GM12878 (cell line): ENCODE measurements around the gene FADS1. TPM values are rescaled to one million over a fixed set of nuclear protein-coding genes. Genes with fewer than 3 reads are reported as not detected.

Source experiments
- ATAC-seq: fragments of 200-7000 bp; cut with Tn5 transposase; 3 replicates; pipeline ENCODE4 v1.9.1; 2020; ENCODE audit warnings: mild to moderate bottlenecking, moderate library complexity
- BruUV-seq: library from RNA; stranded (reverse); fragments of 400-500 nt; replicated peaks from 2 replicates; lab custom pipeline; 2021; lab: Mats Ljungman, UMichigan
- CTCF ChIA-PET: fragments of 300-600 bp; sonication (Branson Sonifier 250); formaldehyde crosslinking; extraction: SDS; loops from one replicate; lab custom pipeline; 2021; ENCODE audit warnings: inconsistent platforms; lab: Yijun Ruan, JAX
- POLR2A ChIA-PET: fragments of 350-600 bp; formaldehyde crosslinking; extraction: SDS; loops from one replicate; lab custom pipeline; 2021; ENCODE audit warnings: inconsistent platforms; lab: Charles Lee
- RAD21 ChIA-PET: fragments of 300-600 bp; sonication (Branson Sonifier 250); formaldehyde crosslinking; loops from one replicate; lab custom pipeline; 2023; ENCODE audit warnings: antibody characterized with exemption; ENCODE audit not compliant: unreplicated experiment; lab: Charles Lee
- SMC1A ChIA-PET: fragments of 300-600 bp; sonication (Branson Sonifier 250); formaldehyde crosslinking; loops from one replicate; lab custom pipeline; 2023; ENCODE audit not compliant: unreplicated experiment, uncharacterized antibody; lab: Charles Lee
- DNase-seq: peaks from one replicate; pipeline ENCODE4 v3.0.0-alpha.2; 2011; ENCODE audit warnings: low read depth, low spot score
- FAIRE-seq: peaks from 3 replicates; lab custom pipeline; 2011; peaks lifted over from hg19 to GRCh38; lab: Jason Lieb, UNC
- H2AFZ ChIP-seq: 2 replicates; pipeline ENCODE4 v1.6.0; 2011; ENCODE audit warnings: low read depth, low read length, control low read depth; ENCODE audit not compliant: control insufficient read depth
- H3K27ac ChIP-seq: 2 replicates; pipeline ENCODE4 v1.5.1; 2011; ENCODE audit warnings: control low read depth; ENCODE audit not compliant: control insufficient read depth, insufficient read depth
- H3K27me3 ChIP-seq, 2 experiments: replicated peaks in 1 of 2; 2 replicates each; pipeline versions ENCODE4 v1.6.0 to v1.6.1; 2011; ENCODE audit warnings: low read length in 1 of 2; ENCODE audit not compliant: control insufficient read depth in 2 of 2, insufficient read depth in 2 of 2
- H3K36me3 ChIP-seq, 2 experiments: 2 replicates each; pipeline ENCODE4 v1.5.1; 2011; ENCODE audit warnings: low read length in 1 of 2; ENCODE audit not compliant: control insufficient read depth in 2 of 2, insufficient read depth in 2 of 2
- H3K4me1 ChIP-seq: 2 replicates; pipeline ENCODE4 v1.6.1; 2011; ENCODE audit warnings: mild to moderate bottlenecking, low read length, moderate library complexity, mixed read lengths; ENCODE audit not compliant: control insufficient read depth, insufficient read depth
- H3K4me2 ChIP-seq: 2 replicates; pipeline ENCODE4 v1.6.0; 2011; ENCODE audit warnings: control low read depth; ENCODE audit not compliant: control insufficient read depth, insufficient read depth
- H3K4me3 ChIP-seq: fragments of 200-600 bp; sonication (generic); 2 replicates; pipeline ENCODE4 v1.5.1; 2016
- H3K79me2 ChIP-seq: 2 replicates; pipeline ENCODE4 v1.6.0; 2011; ENCODE audit warnings: low read length; ENCODE audit not compliant: control insufficient read depth, insufficient read depth
- H3K9ac ChIP-seq: 2 replicates; pipeline ENCODE4 v1.8.0; 2011; ENCODE audit warnings: low read length, control low read depth, mixed read lengths; ENCODE audit not compliant: control insufficient read depth, insufficient read depth
- H3K9me3 ChIP-seq: replicated peaks from 3 replicates; pipeline ENCODE4 v1.5.1; 2011; ENCODE audit warnings: mild to moderate bottlenecking, low read length; ENCODE audit not compliant: control insufficient read depth, insufficient read depth
- H4K20me1 ChIP-seq: 2 replicates; pipeline ENCODE4 v1.6.0; 2011; ENCODE audit not compliant: control insufficient read depth, insufficient read depth
- CBFB ChIP-seq: IDR thresholded peaks from 2 replicates; pipeline ENCODE4 v1.6.1; 2016; ENCODE audit warnings: antibody characterized with exemption, low read depth
- HDGF ChIP-seq: fragments of 450-650 bp; IDR thresholded peaks from 2 replicates; pipeline ENCODE4 v1.6.1; 2016; ENCODE audit warnings: antibody characterized with exemption
- IKZF2 ChIP-seq, 2 experiments: fragments of 450-650 bp; IDR thresholded peaks; 2 replicates each; pipeline ENCODE4 v1.6.1; 2017; ENCODE audit warnings: mild to moderate bottlenecking in 2 of 2, moderate library complexity in 2 of 2
- MTA2 ChIP-seq: fragments of 450-650 bp; IDR thresholded peaks from 2 replicates; pipeline ENCODE4 v1.6.1; 2016; ENCODE audit warnings: low read depth, mild to moderate bottlenecking, moderate library complexity
- NRF1 ChIP-seq: conservative IDR thresholded peaks from 2 replicates; pipeline ENCODE4 v1.6.1; 2011; ENCODE audit warnings: mild to moderate bottlenecking, low read depth, low read length, improper control_type of control experiment
- SIX5 ChIP-seq: IDR thresholded peaks from 2 replicates; pipeline ENCODE4 v1.6.1; 2011; ENCODE audit warnings: mild to moderate bottlenecking, low read depth, low read length, moderate library complexity; ENCODE audit not compliant: severe bottlenecking
- SMC3 ChIP-seq: IDR thresholded peaks from 2 replicates; pipeline ENCODE4 v1.6.1; 2011; ENCODE audit warnings: low read length, improper control_type of control experiment, borderline replicate concordance
- TARDBP ChIP-seq: IDR thresholded peaks from 2 replicates; pipeline ENCODE4 v1.6.1; 2016; ENCODE audit warnings: borderline replicate concordance
- TCF3 ChIP-seq: IDR thresholded peaks from 2 replicates; pipeline ENCODE4 v1.6.1; 2012; ENCODE audit warnings: low read depth, mild to moderate bottlenecking, low read length, borderline replicate concordance; ENCODE audit not compliant: insufficient read depth
- ZSCAN29 ChIP-seq: fragments of 450-650 bp; IDR thresholded peaks from 2 replicates; pipeline ENCODE4 v1.6.1; 2017; ENCODE audit warnings: mild to moderate bottlenecking, moderate library complexity
- WGBS: methylation state at CpG from one replicate; pipeline ENCODE4 v1.1.6; 2016; ENCODE audit warnings: low lambda C conversion rate; ENCODE audit not compliant: insufficient replicate concordance, insufficient coverage; ENCODE audit errors: missing lambda C conversion rate; 5-methylcytosine and 5-hydroxymethylcytosine counted together
- in situ Hi-C: fragments of 300-500 bp; cut with MboI; formaldehyde crosslinking; loops from 9 replicates; pipeline ENCODE4 v1.14.3; 2018; ENCODE audit warnings: mixed read lengths
- intact Hi-C: fragments of 100-400 bp; cut with micrococcal nuclease; formaldehyde crosslinking; loops from one replicate; pipeline ENCODE4 v1.14.2; 2022; ENCODE audit not compliant: unreplicated experiment
- polyA plus RNA-seq, 11 experiments: library from polyadenylated mRNA; depleted of rRNA in 4 of 11; unstranded in 6 of 11; stranded (reverse) in 5 of 11; fragments of >200 nt; fragmentation: Nextera tagmentation in 4 of 11; fragmentation: Illumina TruSeq in 1 of 11; extraction: Ambion mirVana in 4 of 11; extraction: Trizol in 1 of 11; gene quantifications; 1 replicate in 1 of 11; 2 replicates in 10 of 11; pipeline versions ENCODE4 v1.2.1 to v1.2.3, GENCODE V29; 2011 to 2016; ENCODE audit warnings: inconsistent platforms in 2 of 11, missing spikeins in 2 of 11, low read depth in 1 of 11
- total RNA-seq, 4 experiments: library from RNA; depleted of rRNA in 3 of 4; stranded (reverse); fragments of >200 nt in 3 of 4; fragmentation: Illumina TruSeq in 1 of 4; extraction: Trizol in 1 of 4; gene quantifications; 2 replicates each; pipeline versions ENCODE4 v1.2.1 to v1.2.3, GENCODE V29; 2013 to 2021
- TF ChIP-seq, protein P1 (sequence below): fragments of 450-650 bp; IDR thresholded peaks from 2 replicates; pipeline ENCODE4 v1.6.1; 2018; ENCODE audit warnings: mild to moderate bottlenecking, low read depth, moderate library complexity; ENCODE audit not compliant: partially characterized antibody

Gene FADS1
- total and polyA plus RNA-seq, 10 of the 15 experiments (the other 5 are each of a cell fraction or from before 2014, with no cell fraction given) = 8.8 to 73.9 (median 39.0) TPM

DNA sequence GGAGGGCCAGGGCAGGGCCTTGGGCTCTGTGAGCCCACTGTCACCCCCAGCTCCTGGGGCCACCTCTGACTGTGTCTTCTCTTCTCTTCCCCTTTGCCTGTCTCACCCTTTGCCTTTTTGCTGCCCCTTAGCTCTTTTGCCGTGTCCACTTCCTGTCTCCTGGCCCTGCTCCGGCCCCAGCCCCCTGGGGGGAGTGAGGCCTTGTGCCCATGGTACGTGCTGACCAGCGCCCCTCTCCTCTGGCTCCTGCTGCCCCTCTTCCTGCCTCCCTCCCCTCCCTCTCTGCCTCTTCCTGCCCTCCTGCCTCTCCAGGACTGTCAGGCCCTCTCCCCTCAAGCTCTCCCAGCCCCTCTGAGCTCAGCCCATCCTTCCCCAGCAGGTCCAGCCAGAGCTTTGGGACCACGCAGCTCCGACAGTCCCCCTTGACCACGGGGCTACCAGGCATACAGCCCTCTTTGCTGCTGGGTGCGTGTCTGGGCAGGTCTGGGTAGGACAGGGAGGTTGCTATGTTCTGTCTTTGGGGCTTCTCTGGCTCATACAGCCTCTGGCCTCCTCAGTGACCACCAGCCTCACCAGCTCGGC lies 36.1 kb downstream of the FADS1 start:
- ATAC-seq (no peak), DNase-seq (no peak), FAIRE-seq (no peak)
- Histone ChIP-seq H3K9ac (no peak overlapping the region), H3K36me3 (no peaks in the 10 kb centered on the region; a peak in 3 of 4 replicates), H2AFZ (no peak overlapping the region), H3K27ac (no peak overlapping the region), H3K4me1 (no peaks in the 10 kb centered on the region; the same call in 1 of the 2 replicates), H3K27me3 (no peaks in the 10 kb centered on the region), H3K79me2 (no peaks in the 10 kb centered on the region), H3K4me2 (no peak overlapping the region), H4K20me1 (no peaks in the 10 kb centered on the region), H3K4me3 (no peak overlapping the region), H3K9me3 (no peaks in the 10 kb centered on the region)
- BruUV-seq = no TSS peak
- intact Hi-C loops (no loop called here), in situ Hi-C loops (loop anchor here (5.0 kb wide), 1 partner anchor 33 kb away; no protein-coding TSS in a partner anchor)
- CTCF ChIA-PET = interaction anchor here (0.9 to 7.5 kb wide), 4 partner anchors 8 to 32 kb away, joined by 3 to 88 read pairs (median 4); no protein-coding TSS in a partner anchor
- POLR2A ChIA-PET = interaction anchor here (0.6 kb wide), 1 partner anchor 55 kb away, joined by 3 read pairs; no protein-coding TSS in a partner anchor
- SMC1A ChIA-PET = interaction anchor here (0.6 to 0.9 kb wide), 3 partner anchors 17 to 32 kb away, joined by 3 to 5 read pairs (median 3); no protein-coding TSS in a partner anchor
- TF ChIP-seq NRF1 = no peak
- no peak for TF ChIP-seq TARDBP
- RAD21 ChIA-PET = interaction anchor here (1.6 kb wide), 1 partner anchor 16 kb away, joined by 4 read pairs; no protein-coding TSS in a partner anchor
- 40% methylated on average over 9 of the region's 9 CpGs for WGBS

DNA sequence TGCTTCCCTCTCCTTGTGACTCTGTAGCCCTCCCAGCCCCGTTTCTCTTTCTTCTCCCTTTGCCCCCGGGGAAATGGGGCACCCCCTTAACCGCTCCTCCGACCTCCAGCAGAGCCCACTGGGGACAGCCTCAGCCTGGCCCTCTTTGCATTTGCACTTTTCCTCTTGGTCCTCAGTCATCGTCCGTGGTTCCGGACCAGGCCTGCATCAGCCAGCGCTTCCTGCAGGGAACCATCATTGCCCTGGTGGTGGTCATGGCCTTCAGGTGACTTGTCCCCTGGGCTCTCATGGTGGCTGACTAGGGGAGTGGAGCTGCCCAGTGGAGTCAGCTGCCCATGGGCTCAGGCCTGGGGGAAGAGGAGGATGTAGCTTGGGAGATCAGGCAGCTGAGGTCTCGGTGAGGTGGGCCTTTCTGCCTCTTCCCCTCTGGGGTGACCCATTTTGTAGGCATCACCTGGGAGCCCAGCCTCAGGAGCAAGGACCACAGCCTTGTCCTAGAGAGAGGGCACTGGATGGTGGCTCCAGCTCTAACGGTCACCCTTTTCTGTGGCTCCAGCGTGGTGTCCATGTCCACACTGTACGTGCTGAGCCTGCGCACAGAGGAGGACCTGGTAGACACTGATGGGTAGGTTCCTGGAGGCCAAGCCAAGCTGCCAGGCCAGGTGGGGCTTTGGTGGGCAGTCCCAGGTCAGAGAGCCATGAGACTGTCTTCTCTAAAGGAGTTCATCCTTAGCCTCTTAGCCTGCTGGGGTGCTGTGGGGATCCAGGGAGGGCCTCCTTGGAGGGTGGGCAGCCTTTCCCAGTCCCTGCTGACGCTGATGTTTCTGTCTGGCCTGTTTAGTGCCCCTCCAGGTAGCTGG lies 36.9 kb downstream of the FADS1 start:
- POLR2A ChIA-PET = interaction anchor here (0.9 kb wide), 1 partner anchor 25 kb away, joined by 3 read pairs; no protein-coding TSS in a partner anchor
- in situ Hi-C loops = loop anchor here (5.0 kb wide), 1 partner anchor 33 kb away; no protein-coding TSS in a partner anchor
- TF ChIP-seq SIX5 (no peak), HDGF (no peak), TARDBP (no peak), SMC3 (no peak), MTA2 (no peak), CBFB (no peak), TCF3 (no peak), ZSCAN29 (no peak), IKZF2 (IDR thresholded peaks at IDR 0.05) (no peak)
- TF ChIP-seq, protein P1, sequence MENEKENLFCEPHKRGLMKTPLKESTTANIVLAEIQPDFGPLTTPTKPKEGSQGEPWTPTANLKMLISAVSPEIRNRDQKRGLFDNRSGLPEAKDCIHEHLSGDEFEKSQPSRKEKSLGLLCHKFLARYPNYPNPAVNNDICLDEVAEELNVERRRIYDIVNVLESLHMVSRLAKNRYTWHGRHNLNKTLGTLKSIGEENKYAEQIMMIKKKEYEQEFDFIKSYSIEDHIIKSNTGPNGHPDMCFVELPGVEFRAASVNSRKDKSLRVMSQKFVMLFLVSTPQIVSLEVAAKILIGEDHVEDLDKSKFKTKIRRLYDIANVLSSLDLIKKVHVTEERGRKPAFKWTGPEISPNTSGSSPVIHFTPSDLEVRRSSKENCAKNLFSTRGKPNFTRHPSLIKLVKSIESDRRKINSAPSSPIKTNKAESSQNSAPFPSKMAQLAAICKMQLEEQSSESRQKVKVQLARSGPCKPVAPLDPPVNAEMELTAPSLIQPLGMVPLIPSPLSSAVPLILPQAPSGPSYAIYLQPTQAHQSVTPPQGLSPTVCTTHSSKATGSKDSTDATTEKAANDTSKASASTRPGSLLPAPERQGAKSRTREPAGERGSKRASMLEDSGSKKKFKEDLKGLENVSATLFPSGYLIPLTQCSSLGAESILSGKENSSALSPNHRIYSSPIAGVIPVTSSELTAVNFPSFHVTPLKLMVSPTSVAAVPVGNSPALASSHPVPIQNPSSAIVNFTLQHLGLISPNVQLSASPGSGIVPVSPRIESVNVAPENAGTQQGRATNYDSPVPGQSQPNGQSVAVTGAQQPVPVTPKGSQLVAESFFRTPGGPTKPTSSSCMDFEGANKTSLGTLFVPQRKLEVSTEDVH = no peak

More for the DNA sequence above, 36.9 kb downstream of the FADS1 start:
- 43% methylated on average over 14 of the region's 14 CpGs for WGBS
- Histone ChIP-seq H3K4me1 (no peaks in the 10 kb centered on the region; the same call in 1 of the 2 replicates), H3K36me3 (no peaks in the 10 kb centered on the region; a peak in 1 of 4 replicates), H3K79me2 (no peaks in the 10 kb centered on the region), H3K27me3 (no peaks in the 10 kb centered on the region), H2AFZ (no peak overlapping the region), H3K4me3 (no peak overlapping the region), H3K4me2 (no peak overlapping the region), H4K20me1 (no peaks in the 10 kb centered on the region), H3K9me3 (no peaks in the 10 kb centered on the region), H3K9ac (no peak overlapping the region), H3K27ac (no peak overlapping the region)
- ATAC-seq (no peak), FAIRE-seq (no peak), DNase-seq (no peak)
- BruUV-seq = no TSS peak
- intact Hi-C loops = no loop called here
- SMC1A ChIA-PET = interaction anchor here (0.9 kb wide), 1 partner anchor 20 kb away, joined by 3 read pairs; no protein-coding TSS in a partner anchor
- CTCF ChIA-PET = interaction anchor here (0.9 to 7.5 kb wide), 4 partner anchors 9 to 31 kb away, joined by 3 to 88 read pairs (median 4); no protein-coding TSS in a partner anchor
- RAD21 ChIA-PET = interaction anchor here (1.3 to 1.7 kb wide), 3 partner anchors 8 to 33 kb away, joined by 4 to 5 read pairs (median 4); no protein-coding TSS in a partner anchor
